Measurements from ENCODE around the gene OR13C9.
"Not testable (repeated sequence)": the region's sequence is repeated elsewhere in the genome, so short reads cannot be mapped to it uniquely, and the experiment has no call there.

Gene OR13C9, protein sequence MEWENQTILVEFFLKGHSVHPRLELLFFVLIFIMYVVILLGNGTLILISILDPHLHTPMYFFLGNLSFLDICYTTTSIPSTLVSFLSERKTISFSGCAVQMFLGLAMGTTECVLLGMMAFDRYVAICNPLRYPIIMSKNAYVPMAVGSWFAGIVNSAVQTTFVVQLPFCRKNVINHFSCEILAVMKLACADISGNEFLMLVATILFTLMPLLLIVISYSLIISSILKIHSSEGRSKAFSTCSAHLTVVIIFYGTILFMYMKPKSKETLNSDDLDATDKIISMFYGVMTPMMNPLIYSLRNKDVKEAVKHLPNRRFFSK

GRCh38 chr9:104618104-104618503 lies at the start of gene OR13C9:
OR13C9 (minus strand) TSS chr9:104618204; CDS start chr9:104618204, 0 bp downstream.
- DNase-seq = no peak

- DNase-seq = no peak
Observed at GRCh38 chr9:104658496-104659195, 40.6 kb upstream of the OR13C9 start.

GRCh38 chr9:104635456-104635855 lies 17.5 kb upstream of the OR13C9 start:
- DNase-seq = no peak

DNA sequence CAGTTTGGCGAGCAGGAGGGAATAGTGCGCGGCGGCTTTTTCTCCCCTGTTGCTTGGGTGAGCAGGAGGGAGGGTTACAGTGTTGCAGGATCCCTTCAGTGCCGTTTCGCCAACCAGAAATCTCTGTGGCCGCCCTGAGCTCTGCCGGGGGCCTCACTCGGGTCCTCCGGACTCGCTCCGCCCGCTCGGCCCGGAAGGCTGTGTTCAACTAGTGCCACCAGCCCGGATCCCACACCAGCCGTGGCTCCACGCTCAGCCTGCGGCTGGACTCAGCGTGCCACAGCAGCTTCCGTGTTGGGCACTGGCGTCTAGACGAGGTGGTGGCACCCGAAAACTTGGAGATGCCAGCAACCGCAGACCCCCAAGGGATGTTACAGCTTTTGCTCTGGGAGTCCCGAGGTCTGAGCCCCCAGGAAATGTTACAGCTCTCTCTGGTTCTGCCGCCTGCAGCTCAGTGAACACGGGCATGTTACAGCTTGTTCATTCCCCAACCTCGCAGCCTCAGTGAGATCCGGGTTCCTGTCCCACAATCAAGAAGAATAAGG lies 16.0 kb upstream of the OR13C9 start:
- no peak for DNase-seq

DNA sequence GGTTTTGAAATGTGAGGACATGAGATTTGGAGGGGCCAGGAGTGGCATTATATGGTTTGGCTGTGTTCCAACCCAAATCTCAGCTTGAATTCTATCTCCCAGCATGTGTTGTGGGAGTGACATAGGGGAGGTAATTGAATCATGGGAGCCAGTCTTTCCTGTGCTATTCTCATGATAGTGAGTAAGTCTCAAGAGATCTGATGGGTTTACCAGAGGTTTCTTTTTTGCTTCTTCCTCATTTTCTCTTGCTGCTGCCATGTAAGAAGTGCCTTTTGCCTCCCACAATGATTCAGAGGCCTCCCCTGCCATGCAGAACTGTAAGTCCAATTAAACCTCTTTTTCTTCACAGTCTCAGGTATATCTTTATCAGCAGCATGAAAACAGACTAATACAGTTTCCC lies 8.0 kb upstream of the OR13C9 start:
- not testable (repeated sequence) for DNase-seq

GRCh38 chr9:104617418-104617817 lies 586 bp downstream of the OR13C9 start:
- DNase-seq = no peak

DNA sequence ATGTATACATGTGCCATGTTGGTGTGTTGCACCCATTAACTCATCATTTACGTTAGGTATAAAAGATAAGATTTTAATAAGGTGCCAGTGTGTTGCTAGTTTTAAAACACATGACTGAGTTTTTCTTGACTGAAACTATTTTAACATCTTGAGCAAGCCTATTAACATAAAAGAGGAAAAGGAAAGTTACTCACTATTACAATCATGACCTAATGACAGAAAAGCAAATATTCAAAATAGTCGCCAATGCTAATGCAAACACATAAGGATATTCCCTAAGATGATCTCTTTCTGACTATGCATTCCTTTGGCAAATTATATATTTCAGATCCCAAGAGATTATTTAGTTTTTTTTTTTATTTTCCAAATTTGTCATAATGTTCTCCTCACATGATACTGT lies 6.8 kb downstream of the OR13C9 start:
- no peak for DNase-seq

DNA sequence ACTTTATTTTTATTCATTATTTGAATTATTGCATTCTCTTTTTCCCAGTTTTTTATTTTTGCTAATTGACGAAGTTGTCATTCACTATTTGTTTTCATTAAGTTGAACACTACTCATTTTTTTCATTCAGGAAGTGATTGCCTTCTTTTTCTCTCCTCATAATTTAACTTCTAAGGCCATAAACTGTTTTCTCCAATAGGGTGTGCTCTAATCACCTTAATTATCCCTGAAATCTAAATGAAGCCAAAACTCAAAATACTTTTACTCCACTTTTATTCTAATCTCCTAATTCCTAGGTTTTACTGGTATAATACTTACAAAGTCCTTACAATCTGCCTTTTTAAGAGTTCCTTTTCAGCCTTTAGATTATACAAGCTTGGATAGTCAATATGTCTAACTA lies 9.7 kb downstream of the OR13C9 start:
- no peak for DNase-seq

GRCh38 chr9:104606152-104606551 lies 11.9 kb downstream of the OR13C9 start:
- DNase-seq = no peak

GRCh38 chr9:104605527-104605926 lies 12.5 kb downstream of the OR13C9 start, which contains the start of gene OR13C2:
OR13C2 (minus strand) TSS chr9:104605627; CDS start chr9:104605627, 0 bp downstream.
- not testable (repeated sequence) for DNase-seq

DNA sequence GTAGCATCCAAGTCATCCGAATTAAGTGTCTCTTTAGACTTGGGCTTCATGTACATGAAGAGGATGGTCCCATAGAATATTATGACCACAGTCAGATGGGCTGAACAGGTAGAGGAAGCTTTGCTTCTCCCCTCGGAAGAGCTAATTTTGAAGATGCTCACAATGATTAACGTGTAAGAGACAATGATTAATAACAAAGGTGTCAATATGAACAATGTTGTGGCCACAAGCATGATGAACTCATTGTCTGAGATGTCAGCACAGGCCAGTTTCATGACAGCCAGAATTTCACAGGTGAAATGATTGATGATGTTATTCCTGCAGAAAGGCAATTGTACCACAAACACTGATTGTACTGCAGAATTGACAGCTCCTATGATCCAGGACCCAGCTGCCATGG lies 13.2 kb downstream of the OR13C9 start:
- no peak for DNase-seq

GRCh38 chr9:104599313-104599712 lies 18.7 kb downstream of the OR13C9 start, which contains the start of gene OR13C5:
OR13C5 (minus strand) TSS chr9:104599413; CDS start chr9:104599413, 0 bp downstream.
- not testable (repeated sequence) for DNase-seq

DNA sequence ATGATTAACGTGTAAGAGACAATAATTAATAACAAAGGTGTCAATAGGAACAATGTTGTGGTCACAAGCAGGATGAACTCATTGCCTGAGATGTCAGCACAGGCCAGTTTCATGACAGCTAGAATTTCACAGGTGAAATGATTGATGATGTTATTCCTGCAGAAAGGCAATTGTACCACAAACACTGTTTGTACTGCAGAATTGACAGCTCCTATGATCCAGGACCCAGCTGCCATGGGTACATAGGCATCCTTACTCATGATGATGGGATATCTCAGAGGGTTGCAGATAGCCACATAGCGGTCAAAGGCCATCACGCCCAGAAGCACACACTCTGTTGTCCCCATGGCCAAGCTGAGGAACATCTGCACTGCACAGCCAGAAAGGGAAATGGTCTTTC lies 19.3 kb downstream of the OR13C9 start:
- DNase-seq = not testable (repeated sequence)

DNA sequence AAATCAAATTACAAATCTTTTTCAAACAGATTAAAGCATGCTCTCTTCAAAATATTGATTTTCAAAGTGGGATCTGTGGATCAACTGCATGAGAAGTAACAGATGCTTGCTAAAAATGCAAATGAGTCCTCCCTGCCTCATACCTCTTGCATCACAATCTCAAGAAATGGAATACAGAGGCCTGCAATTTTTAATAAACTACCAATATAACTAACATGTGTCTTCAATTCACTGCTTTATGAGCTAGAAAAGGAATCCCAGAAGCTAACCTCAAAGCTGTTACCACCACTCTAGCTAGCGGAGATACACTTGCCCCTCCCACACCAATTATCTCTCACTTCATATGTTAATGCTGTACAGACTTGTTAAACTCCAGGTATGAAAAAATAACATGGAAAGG lies 28.4 kb downstream of the OR13C9 start:
- DNase-seq = no peak

GRCh38 chr9:104586496-104587180 lies 31.4 kb downstream of the OR13C9 start:
- no peak for DNase-seq

DNA sequence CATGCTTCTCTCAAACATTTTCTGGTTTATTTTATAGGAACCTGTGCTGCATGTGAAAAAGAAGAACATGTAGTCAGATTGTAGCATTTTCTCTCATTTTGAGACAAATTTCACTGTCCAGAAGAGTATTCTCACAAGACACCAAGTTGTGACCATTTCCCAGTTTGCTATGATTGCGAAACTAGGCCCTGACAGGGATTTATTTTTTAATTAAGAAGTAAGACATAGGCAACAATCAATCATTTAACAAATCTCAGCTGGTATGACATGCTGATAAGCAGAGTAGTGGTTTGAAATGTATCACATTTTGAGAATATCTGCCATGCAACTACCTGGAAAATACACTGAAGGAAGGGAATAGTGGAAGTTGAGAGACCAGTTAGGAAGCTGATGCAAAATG lies 37.4 kb downstream of the OR13C9 start:
- DNase-seq = no peak

- DNase-seq = no peak
Observed at GRCh38 chr9:104577263-104577662, 40.7 kb downstream of the OR13C9 start.

- no peak for DNase-seq
Observed at GRCh38 chr9:104575456-104575855, 42.5 kb downstream of the OR13C9 start.

GRCh38 chr9:104572612-104573011 lies 45.4 kb downstream of the OR13C9 start:
- no peak for DNase-seq

DNA sequence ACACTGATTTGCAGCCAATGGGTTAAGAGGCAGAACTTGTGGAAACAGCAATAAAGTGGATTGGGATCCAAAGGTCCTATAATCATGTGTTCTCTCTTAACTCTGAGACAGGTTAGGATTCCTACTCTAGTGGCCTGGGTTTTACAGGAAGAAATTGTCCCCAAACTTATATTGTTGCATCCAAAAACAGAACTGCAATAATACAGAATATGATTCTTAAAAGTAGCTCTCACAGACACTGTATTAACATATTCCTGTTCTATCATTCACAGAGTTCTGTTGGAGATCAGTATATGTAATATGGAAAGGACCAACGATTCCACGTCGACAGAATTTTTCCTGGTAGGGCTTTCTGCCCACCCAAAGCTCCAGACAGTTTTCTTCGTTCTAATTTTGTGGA lies 49.1 kb downstream of the OR13C9 start, which contains the start of gene OR13C8:
Gene OR13C8, plus strand, starts transcription at position 301 of the 400 bp plus-strand sequence. Its CDS starts 0 bp downstream, at position 301.
- no peak for DNase-seq

All from activated CD4-positive, alpha-beta T cell treated with anti-CD3 and anti-CD28 coated beads for 4 hours (primary cell).